OCI-LY7 (cell line): ENCODE data around the gene WDR37. TPM values are rescaled to one million over a fixed set of nuclear protein-coding genes. Genes with fewer than 3 reads are reported as not detected.

ENCODE experiments used
- BruUV-seq: library from RNA; stranded (reverse); fragments of 400-500 nt; replicated peaks from 2 replicates; lab custom pipeline; 2021; lab: Mats Ljungman, UMichigan
- CTCF ChIA-PET: fragments of 300-600 bp; sonication (Branson Sonifier 250); formaldehyde crosslinking; loops from one replicate; lab custom pipeline; 2022; ENCODE audit warnings: antibody characterized with exemption; ENCODE audit not compliant: unreplicated experiment; lab: Charles Lee
- POLR2A ChIA-PET: fragments of 300-600 bp; sonication (Branson Sonifier 250); formaldehyde crosslinking; loops from one replicate; lab custom pipeline; 2022; ENCODE audit warnings: antibody characterized with exemption; lab: Charles Lee
- DNase-seq: peaks from one replicate; pipeline ENCODE4 v3.0.0-alpha.2; 2015; ENCODE audit warnings: low spot score
- H2AFZ ChIP-seq: fragments of 200-600 bp; sonication (generic), shearing (Covaris generic); 2 replicates; pipeline ENCODE4 v1.6.1; 2014; ENCODE audit warnings: mild to moderate bottlenecking, antibody characterized with exemption, low read length, moderate library complexity
- H3K27ac ChIP-seq: fragments of 200-600 bp; sonication (generic); 2 replicates; pipeline ENCODE4 v1.5.1; 2014; ENCODE audit warnings: mixed run types, low read depth, mild to moderate bottlenecking, moderate library complexity, low read length, inconsistent platforms; ENCODE audit not compliant: poor library complexity, severe bottlenecking
- H3K36me3 ChIP-seq: fragments of 200-600 bp; sonication (generic); 2 replicates; pipeline ENCODE4 v1.6.1; 2014; ENCODE audit warnings: mild to moderate bottlenecking, antibody characterized with exemption, low read length, moderate library complexity, mixed read lengths; ENCODE audit not compliant: insufficient read depth
- H3K4me1 ChIP-seq: fragments of 200-600 bp; sonication (generic); 2 replicates; pipeline ENCODE4 v1.5.1; 2014; ENCODE audit warnings: mild to moderate bottlenecking, low read length; ENCODE audit not compliant: insufficient read depth, poor library complexity, severe bottlenecking
- H3K4me2 ChIP-seq: fragments of 200-600 bp; sonication (generic); 2 replicates; pipeline ENCODE4 v1.6.1; 2014; ENCODE audit warnings: mild to moderate bottlenecking, low read length
- H3K4me3 ChIP-seq: fragments of 200-600 bp; sonication (generic); 2 replicates; pipeline ENCODE4 v1.5.1; 2014; ENCODE audit warnings: mild to moderate bottlenecking, low read depth, low read length; ENCODE audit not compliant: poor library complexity, severe bottlenecking
- H3K79me2 ChIP-seq: fragments of 200-600 bp; sonication (generic); 2 replicates; pipeline ENCODE4 v1.6.1; 2016; ENCODE audit warnings: low read depth, mild to moderate bottlenecking, low read length, moderate library complexity, mixed read lengths; ENCODE audit not compliant: insufficient read depth
- H3K9me2 ChIP-seq: fragments of 200-600 bp; sonication (generic); 2 replicates; pipeline ENCODE4 v1.6.1; 2016; ENCODE audit warnings: mild to moderate bottlenecking, low read length, mixed read lengths; ENCODE audit not compliant: insufficient read depth
- H3K9me3 ChIP-seq: fragments of 200-600 bp; sonication (generic); 2 replicates; pipeline ENCODE4 v1.6.1; 2014; ENCODE audit warnings: mild to moderate bottlenecking, mixed run types, low read length, mixed read lengths
- H4K20me1 ChIP-seq: fragments of 200-600 bp; sonication (generic); 2 replicates; pipeline ENCODE4 v1.6.1; 2014; ENCODE audit warnings: mild to moderate bottlenecking, antibody characterized with exemption, low read length, moderate library complexity, mixed read lengths; ENCODE audit not compliant: insufficient read depth
- EZH2phosphoT487 ChIP-seq: fragments of 200-600 bp; sonication (generic); IDR thresholded peaks from 2 replicates; pipeline ENCODE4 v1.6.1; 2018; ENCODE audit warnings: low read depth, borderline replicate concordance, mild to moderate bottlenecking, mixed run types, antibody characterized with exemption, low read length, moderate library complexity, mixed read lengths
- intact Hi-C: fragments of 100-400 bp; cut with micrococcal nuclease; formaldehyde crosslinking; loops from one replicate; pipeline ENCODE4 v1.10.0; 2022; ENCODE audit not compliant: unreplicated experiment
- total RNA-seq, 2 experiments: library from RNA; depleted of rRNA in 1 of 2; stranded (reverse); fragments of >200 nt in 1 of 2; shearing (Covaris generic) in 1 of 2; gene quantifications; 2 replicates each; pipeline ENCODE4 v1.2.3, GENCODE V29; 2014 to 2022
- TF ChIP-seq, protein P1 (sequence below): fragments of 200-600 bp; sonication (generic); conservative IDR thresholded peaks from 2 replicates; pipeline ENCODE4 v1.5.1; 2014; ENCODE audit warnings: mild to moderate bottlenecking, antibody characterized with exemption, low read length, moderate library complexity, mixed read lengths

Gene WDR37
- total RNA-seq, 2 experiments from 2014 or later: 9.7 to 18.9 TPM

DNA sequence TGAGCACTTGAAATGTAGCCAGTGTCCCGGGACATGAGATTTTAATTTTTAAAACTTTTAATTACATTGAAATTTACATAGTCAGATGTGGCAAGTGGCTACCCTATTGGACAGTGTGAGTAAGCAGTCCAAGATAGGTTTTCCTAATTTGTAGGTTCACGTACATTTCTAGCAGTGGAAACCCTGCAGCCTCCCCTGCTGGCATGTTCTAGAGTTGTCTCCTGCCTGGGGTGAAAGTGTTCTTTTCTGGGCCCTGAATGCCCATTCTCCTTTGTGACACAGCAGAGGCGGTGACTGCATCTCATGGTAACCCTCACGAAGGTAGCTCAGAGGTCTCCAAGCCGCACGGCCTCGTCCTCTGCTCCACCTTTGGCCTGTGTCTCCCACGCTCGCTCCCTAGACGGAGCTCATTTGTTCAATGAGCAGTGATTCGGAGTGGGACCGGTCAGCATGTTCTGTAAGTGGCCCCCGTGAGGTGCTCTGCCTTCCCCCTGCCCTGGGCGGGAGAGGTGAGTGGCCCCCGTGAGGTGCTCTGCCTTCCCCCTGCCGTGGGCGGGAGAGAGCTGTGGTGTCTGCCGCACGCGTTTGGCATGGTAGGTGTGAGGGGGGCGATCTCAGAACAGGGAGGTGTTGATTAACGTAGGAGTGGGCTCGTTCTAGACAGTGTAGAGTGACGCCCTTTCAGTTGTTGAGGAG is 18.0 kb downstream of the WDR37 start:
- no TSS peak for BruUV-seq
- intact Hi-C loops: no loop called here

DNA sequence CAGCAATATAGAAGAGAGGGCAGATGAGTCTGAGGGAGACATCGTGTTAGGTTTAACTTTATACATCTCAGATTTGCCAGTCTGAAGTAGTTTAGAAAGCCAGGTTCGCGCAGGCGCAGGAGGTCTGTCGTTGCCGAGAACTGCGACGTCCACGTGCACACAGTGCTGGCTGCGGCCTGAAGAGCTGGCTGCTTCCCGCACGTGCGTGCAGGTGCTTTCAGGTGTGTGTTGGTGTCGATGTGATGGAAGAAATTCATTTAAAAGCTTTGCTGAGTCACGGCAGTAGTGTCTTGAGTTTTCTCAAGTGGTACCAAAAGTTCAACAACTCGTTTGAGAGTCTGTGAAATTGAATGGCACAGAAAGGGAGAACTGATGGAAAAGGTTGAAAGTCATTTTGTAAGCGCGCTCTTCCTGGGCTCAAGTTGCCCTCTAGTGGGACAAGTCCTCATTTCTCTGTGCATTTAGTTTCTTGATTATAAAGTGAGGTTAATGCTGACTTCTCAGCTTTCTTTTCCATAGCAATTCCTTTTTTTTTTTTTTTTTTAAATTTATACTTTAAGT is 18.6 kb downstream of the WDR37 start:
- intact Hi-C loops: no loop called here
- no TSS peak for BruUV-seq
- CTCF ChIA-PET: no interaction called here
- Histone ChIP-seq H3K9me3 (no peaks in the 10 kb centered on the region), H3K4me3 (no peak overlapping the region), H3K27ac (no peak overlapping the region), H3K9me2 (no peaks in the 10 kb centered on the region), H3K79me2 (no peaks in the 10 kb centered on the region), H4K20me1 (no peaks in the 10 kb centered on the region), H3K4me1 (no peaks in the 10 kb centered on the region), H3K4me2 (no peak overlapping the region), H2AFZ (no peak overlapping the region), H3K36me3 (peaks cover 40% of the 10 kb centered on the region)
- DNase-seq: peak; percentile 12
- POLR2A ChIA-PET: interaction anchor here (0.7 kb wide), 2 partner anchors 19 to 744 kb away, joined by 3 to 4 read pairs; no protein-coding TSS in a partner anchor
- TF ChIP-seq EZH2phosphoT487: no peak
- TF ChIP-seq, protein P1, sequence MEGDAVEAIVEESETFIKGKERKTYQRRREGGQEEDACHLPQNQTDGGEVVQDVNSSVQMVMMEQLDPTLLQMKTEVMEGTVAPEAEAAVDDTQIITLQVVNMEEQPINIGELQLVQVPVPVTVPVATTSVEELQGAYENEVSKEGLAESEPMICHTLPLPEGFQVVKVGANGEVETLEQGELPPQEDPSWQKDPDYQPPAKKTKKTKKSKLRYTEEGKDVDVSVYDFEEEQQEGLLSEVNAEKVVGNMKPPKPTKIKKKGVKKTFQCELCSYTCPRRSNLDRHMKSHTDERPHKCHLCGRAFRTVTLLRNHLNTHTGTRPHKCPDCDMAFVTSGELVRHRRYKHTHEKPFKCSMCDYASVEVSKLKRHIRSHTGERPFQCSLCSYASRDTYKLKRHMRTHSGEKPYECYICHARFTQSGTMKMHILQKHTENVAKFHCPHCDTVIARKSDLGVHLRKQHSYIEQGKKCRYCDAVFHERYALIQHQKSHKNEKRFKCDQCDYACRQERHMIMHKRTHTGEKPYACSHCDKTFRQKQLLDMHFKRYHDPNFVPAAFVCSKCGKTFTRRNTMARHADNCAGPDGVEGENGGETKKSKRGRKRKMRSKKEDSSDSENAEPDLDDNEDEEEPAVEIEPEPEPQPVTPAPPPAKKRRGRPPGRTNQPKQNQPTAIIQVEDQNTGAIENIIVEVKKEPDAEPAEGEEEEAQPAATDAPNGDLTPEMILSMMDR: peak; percentile 64

More for the DNA sequence above, 18.0 kb downstream of the WDR37 start:
- Histone ChIP-seq H3K4me1 (no peaks in the 10 kb centered on the region), H4K20me1 (no peaks in the 10 kb centered on the region), H3K36me3 (peaks cover 37% of the 10 kb centered on the region; the same call in 1 of the 2 replicates), H3K27ac (no peak overlapping the region), H3K9me2 (no peaks in the 10 kb centered on the region), H3K4me2 (no peak overlapping the region), H2AFZ (no peak overlapping the region), H3K79me2 (no peaks in the 10 kb centered on the region), H3K4me3 (no peak overlapping the region), H3K9me3 (no peaks in the 10 kb centered on the region)
- CTCF ChIA-PET: no interaction called here
- DNase-seq: no peak
- POLR2A ChIA-PET: no interaction called here
- TF ChIP-seq, protein P1: peak; percentile 34; the same call in 1 of the 2 replicates
- TF ChIP-seq EZH2phosphoT487: no peak

DNA sequence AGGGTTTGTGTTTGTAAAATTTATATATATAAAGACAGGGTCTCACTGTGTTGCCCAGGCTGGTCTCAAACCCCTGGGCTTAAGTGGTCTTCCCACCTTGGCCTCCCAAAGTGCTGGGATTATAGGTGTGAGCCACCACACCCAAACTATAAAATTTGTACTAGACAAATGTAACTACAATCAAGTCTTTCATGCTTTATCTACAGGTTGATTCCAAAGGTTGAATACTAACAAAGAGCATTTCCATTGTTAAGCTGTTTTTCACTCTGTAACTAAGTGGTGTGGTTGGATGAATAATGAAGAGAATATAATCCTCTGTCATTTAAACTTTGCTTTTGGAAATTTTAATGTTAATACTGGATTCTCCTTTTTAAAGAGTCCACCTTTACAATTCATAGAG is 22.5 kb downstream of the WDR37 start:
- Histone ChIP-seq H3K4me1 (no peaks in the 10 kb centered on the region), H3K9me3 (no peaks in the 10 kb centered on the region), H3K36me3 (peaks cover 62% of the 10 kb centered on the region), H3K79me2 (no peaks in the 10 kb centered on the region), H4K20me1 (no peaks in the 10 kb centered on the region), H2AFZ (no peak overlapping the region), H3K4me3 (no peak overlapping the region), H3K27ac (no peak overlapping the region), H3K4me2 (no peak overlapping the region), H3K9me2 (no peaks in the 10 kb centered on the region)
- no peak for DNase-seq
- TF ChIP-seq, protein P1: no peak
- no peak for TF ChIP-seq EZH2phosphoT487
- BruUV-seq: no TSS peak
- ChIA-PET POLR2A (no interaction called here), CTCF (no interaction called here)
- intact Hi-C loops: no loop called here
